ENCODE measurements around the gene NELFB. TPM values are rescaled to one million over a fixed set of nuclear protein-coding genes. Genes with fewer than 3 reads are reported as not detected.

Gene NELFB
- total and polyA plus RNA-seq, 2 experiments from 2014 or later: 73.3 to 78.2 TPM

DNA sequence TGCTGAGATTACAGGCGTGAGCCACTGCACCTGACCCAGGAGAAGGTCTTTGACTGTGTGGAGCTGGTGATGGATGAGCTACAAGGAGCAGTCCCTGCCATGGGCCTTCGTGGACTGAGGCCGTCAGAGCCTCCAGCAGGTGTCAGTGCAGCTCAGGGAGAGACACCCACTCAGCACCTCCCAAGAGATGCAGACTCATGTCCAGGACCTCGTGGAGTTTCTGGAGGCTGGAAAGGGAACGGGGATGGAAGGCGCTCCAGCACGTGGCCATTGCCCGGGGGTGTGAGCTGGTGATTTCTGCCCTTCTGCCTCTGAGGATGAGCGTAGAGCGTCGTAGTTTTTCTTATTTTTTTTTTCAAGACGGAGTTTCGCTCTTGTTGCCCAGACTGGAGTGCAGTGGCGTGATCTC lies 31.9 kb downstream of the NELFB start:
- H3K27me3 ChIP-seq: no peaks in the 10 kb centered on the region

DNA sequence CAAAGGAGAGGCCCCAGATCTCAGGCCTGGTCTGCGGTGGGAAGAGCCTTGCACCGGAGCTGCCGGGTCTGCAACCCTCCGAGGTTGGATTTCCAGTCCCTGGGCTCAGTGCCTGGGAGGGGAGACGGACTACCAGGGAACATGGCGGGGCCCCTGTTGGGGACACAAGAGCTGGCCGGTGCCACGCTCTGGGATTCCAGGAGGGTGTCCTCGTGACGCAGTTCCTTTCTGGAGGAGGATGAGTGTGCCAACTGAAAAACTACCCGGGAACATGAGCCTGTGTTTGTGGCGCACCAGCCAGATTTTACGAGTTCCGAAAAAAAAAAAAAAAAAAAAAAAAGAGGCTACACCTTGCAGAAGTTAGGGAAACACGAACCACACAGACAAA lies 38.0 kb downstream of the NELFB start:
- TF ChIP-seq, protein P1, sequence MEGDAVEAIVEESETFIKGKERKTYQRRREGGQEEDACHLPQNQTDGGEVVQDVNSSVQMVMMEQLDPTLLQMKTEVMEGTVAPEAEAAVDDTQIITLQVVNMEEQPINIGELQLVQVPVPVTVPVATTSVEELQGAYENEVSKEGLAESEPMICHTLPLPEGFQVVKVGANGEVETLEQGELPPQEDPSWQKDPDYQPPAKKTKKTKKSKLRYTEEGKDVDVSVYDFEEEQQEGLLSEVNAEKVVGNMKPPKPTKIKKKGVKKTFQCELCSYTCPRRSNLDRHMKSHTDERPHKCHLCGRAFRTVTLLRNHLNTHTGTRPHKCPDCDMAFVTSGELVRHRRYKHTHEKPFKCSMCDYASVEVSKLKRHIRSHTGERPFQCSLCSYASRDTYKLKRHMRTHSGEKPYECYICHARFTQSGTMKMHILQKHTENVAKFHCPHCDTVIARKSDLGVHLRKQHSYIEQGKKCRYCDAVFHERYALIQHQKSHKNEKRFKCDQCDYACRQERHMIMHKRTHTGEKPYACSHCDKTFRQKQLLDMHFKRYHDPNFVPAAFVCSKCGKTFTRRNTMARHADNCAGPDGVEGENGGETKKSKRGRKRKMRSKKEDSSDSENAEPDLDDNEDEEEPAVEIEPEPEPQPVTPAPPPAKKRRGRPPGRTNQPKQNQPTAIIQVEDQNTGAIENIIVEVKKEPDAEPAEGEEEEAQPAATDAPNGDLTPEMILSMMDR (IDR thresholded peaks at IDR 0.05; ENCODE audit: low read depth, low read length): no peak
- Histone ChIP-seq H3K4me3 (no peak overlapping the region), H3K27me3 (peaks cover 37% of the 10 kb centered on the region), H3K4me1 (ENCODE audit: low read depth) (no peaks in the 10 kb centered on the region), H3K27ac (no peak overlapping the region), H3K9me3 (ENCODE audit: low read depth) (no peaks in the 10 kb centered on the region), H3K36me3 (no peaks in the 10 kb centered on the region)
- DNase-seq (ENCODE audit: low read depth in 1 of 2, low spot score in 1 of 2): no peak

More for the DNA sequence above, 31.9 kb downstream of the NELFB start:
- Histone ChIP-seq H3K9me3 (ENCODE audit: low read depth) (no peaks in the 10 kb centered on the region), H3K4me3 (no peak overlapping the region), H3K36me3 (no peaks in the 10 kb centered on the region), H3K4me1 (ENCODE audit: low read depth) (no peaks in the 10 kb centered on the region), H3K27ac (no peak overlapping the region)
- TF ChIP-seq, protein P1 (IDR thresholded peaks at IDR 0.05; ENCODE audit: low read depth, low read length): peak; percentile 31
- DNase-seq (ENCODE audit: low read depth in 1 of 2, low spot score in 1 of 2): peak; percentile 47 to 61

DNA sequence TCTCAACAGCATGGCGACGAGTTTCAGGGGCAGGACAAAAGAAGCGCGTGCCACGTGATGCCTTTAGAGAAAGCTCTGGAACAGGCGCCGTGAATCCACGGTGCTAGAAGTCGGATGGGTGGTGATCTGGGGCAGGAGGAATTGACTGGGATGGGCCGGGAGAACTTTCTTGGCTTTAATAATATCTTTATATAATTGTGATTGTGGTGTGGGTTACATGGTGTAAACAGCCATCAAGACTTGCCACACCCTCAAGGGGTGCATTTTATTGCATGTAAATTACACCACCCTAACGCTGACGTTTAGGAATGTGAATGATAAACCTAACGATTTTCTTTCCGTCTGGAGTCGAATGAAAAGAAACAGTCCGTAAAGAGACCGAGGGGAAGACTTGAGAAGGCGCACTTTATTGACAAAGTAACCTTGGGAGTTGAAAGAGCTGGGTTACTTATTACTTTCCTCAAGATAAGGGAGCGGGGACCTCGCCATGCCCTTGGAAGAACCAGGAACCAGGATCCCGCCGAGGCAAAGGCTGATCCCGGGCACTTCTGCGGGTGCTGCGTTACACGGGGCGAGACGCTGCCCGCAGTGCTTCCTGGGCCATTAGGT lies 38.5 kb downstream of the NELFB start:
- Histone ChIP-seq H3K27me3 (peaks cover 42% of the 10 kb centered on the region), H3K4me3 (no peak overlapping the region), H3K27ac (no peak overlapping the region), H3K4me1 (ENCODE audit: low read depth) (no peaks in the 10 kb centered on the region), H3K9me3 (ENCODE audit: low read depth) (no peaks in the 10 kb centered on the region), H3K36me3 (no peaks in the 10 kb centered on the region)
- TF ChIP-seq, protein P1 (IDR thresholded peaks at IDR 0.05; ENCODE audit: low read depth, low read length): no peak
- DNase-seq (ENCODE audit: low read depth in 1 of 2, low spot score in 1 of 2): no peak

DNA sequence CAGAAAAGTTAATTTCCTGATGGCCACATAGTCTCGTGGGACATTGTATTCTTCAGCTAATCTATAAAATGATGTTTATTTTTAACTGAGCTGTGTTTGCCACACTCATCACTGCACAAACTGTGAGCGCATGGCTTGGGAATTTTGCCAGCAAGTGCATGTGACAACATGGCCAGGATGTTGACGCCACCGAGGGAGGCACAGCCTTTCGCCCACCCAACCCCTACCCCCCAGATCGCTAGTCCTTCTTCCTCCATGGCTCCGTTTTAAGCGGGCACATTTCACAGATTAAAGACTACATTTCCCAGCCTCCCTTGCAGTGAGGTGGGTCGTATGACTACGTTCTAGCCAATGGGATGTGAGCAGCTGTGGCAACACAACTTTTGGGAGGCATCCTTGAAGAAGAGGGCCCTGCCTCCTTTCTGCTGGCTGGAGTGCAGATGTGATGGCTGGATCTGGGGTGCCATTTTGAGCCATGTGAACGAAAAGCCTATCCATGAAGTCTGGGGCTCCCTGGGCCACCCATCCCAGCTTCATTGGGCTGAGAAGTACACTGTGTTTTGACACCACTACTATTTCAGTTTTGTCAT lies 39.1 kb downstream of the NELFB start:
- H3K27me3 ChIP-seq: peaks cover 43% of the 10 kb centered on the region
- no peaks in the 10 kb centered on the region for H3K9me3 ChIP-seq (ENCODE audit: low read depth)
- TF ChIP-seq, protein P1 (IDR thresholded peaks at IDR 0.05; ENCODE audit: low read depth, low read length): no peak
- H3K4me3 ChIP-seq: no peak overlapping the region
- peak in 1 of 2 donors; percentile 57 for DNase-seq (ENCODE audit: low read depth in 1 of 2, low spot score in 1 of 2)
- no peak overlapping the region for H3K27ac ChIP-seq
- H3K36me3 ChIP-seq: no peaks in the 10 kb centered on the region
- H3K4me1 ChIP-seq (ENCODE audit: low read depth): peaks cover 1% of the 10 kb centered on the region

DNA sequence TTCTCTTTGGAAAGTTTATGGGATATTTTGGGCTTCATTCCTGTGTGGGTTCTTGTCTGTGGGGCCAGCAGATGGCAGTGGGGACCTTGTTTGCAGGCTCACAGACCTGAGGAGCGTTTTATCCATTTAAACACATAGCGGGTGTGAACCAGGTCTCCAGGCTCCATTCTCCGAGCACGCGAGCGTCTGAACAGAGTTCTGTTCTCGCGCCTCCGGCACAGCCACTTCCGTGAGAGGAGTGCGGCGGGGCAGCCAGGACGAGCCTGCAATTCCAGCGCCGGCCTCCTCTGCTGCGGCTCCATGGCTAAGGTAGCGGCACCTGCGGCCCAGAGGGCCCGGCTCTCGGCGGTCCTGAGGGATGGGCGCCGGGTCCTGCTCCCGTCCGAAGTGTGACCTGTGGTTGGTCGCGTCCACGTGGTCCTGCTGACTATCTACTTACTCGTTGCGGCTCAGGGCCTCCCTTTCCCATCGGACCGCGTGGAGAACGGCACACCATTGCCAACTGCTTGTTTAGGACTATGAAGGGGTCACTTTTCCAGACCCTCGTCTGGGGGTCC lies 39.6 kb downstream of the NELFB start:
- Histone ChIP-seq H3K9me3 (ENCODE audit: low read depth) (no peaks in the 10 kb centered on the region), H3K36me3 (no peaks in the 10 kb centered on the region), H3K27me3 (peaks cover 43% of the 10 kb centered on the region), H3K4me3 (no peak overlapping the region), H3K27ac (no peak overlapping the region), H3K4me1 (ENCODE audit: low read depth) (peaks cover 7% of the 10 kb centered on the region)
- DNase-seq (ENCODE audit: low read depth in 1 of 2, low spot score in 1 of 2): peak in 1 of 2 donors; percentile 64
- TF ChIP-seq, protein P1 (IDR thresholded peaks at IDR 0.05; ENCODE audit: low read depth, low read length): peak; percentile 39
